HEK293T (cell line): ENCODE measurements around the gene ANP32B.
"Not testable (repeated sequence)": the region's sequence is repeated elsewhere in the genome, so short reads cannot be mapped to it uniquely, and the experiment has no call there.

Source experiments
- CTCF ChIA-PET: fragments of 350-600 bp; formaldehyde crosslinking; extraction: SDS; loops from one replicate; lab custom pipeline; 2021; ENCODE audit warnings: antibody characterized with exemption, inconsistent platforms; lab: Yijun Ruan, JAX
- POLR2A ChIA-PET: fragments of 350-600 bp; formaldehyde crosslinking; extraction: SDS; loops from one replicate; lab custom pipeline; 2020; ENCODE audit warnings: antibody characterized with exemption, inconsistent platforms; lab: Yijun Ruan, JAX
- DNase-seq: peaks from one replicate; pipeline ENCODE4 v3.0.0; 2012; ENCODE audit warnings: mixed read lengths; ENCODE audit errors: extremely low spot score
- ARNT ChIP-seq: fragments of 450-650 bp; IDR thresholded peaks from 2 replicates; pipeline ENCODE4 v1.6.1; 2017; ENCODE audit warnings: mild to moderate bottlenecking
- BHLHE40 ChIP-seq: fragments of 450-650 bp; IDR thresholded peaks from 2 replicates; pipeline ENCODE4 v1.6.1; 2016; ENCODE audit warnings: mild to moderate bottlenecking, moderate library complexity, borderline replicate concordance
- CTBP1 ChIP-seq: fragments of 450-650 bp; IDR thresholded peaks from 2 replicates; pipeline ENCODE4 v1.6.1; 2016; ENCODE audit warnings: borderline replicate concordance
- ELF4 ChIP-seq: fragments of 450-650 bp; IDR thresholded peaks from 2 replicates; pipeline ENCODE4 v1.6.1; 2017; ENCODE audit warnings: antibody characterized with exemption
- FOXA1 ChIP-seq: fragments of 450-650 bp; IDR thresholded peaks from 2 replicates; pipeline ENCODE4 v1.6.1; 2016; ENCODE audit warnings: mild to moderate bottlenecking
- FOXK2 ChIP-seq: fragments of 450-650 bp; IDR thresholded peaks from 2 replicates; pipeline ENCODE4 v1.6.1; 2016; ENCODE audit warnings: mild to moderate bottlenecking
- FOXM1 ChIP-seq: fragments of 450-650 bp; IDR thresholded peaks from 2 replicates; pipeline ENCODE4 v1.6.1; 2017; ENCODE audit warnings: mild to moderate bottlenecking, borderline replicate concordance
- HDGF ChIP-seq: fragments of 450-650 bp; IDR thresholded peaks from 2 replicates; pipeline ENCODE4 v1.6.1; 2017; ENCODE audit warnings: antibody characterized with exemption, borderline replicate concordance
- L3MBTL2 ChIP-seq: fragments of 450-650 bp; conservative IDR thresholded peaks from 2 replicates; pipeline ENCODE4 v1.6.1; 2016; ENCODE audit warnings: mild to moderate bottlenecking
- LEF1 ChIP-seq: fragments of 450-650 bp; IDR thresholded peaks from 2 replicates; pipeline ENCODE4 v1.6.1; 2017; ENCODE audit warnings: mild to moderate bottlenecking, borderline replicate concordance
- NFRKB ChIP-seq: fragments of 450-650 bp; IDR thresholded peaks from 2 replicates; pipeline ENCODE4 v1.6.1; 2016; ENCODE audit warnings: mild to moderate bottlenecking, moderate library complexity
- SP1 ChIP-seq: fragments of 450-650 bp; IDR thresholded peaks from 2 replicates; pipeline ENCODE4 v1.6.1; 2017
- SUZ12 ChIP-seq: fragments of 450-650 bp; IDR thresholded peaks from 2 replicates; pipeline ENCODE4 v1.6.1; 2016; ENCODE audit warnings: mild to moderate bottlenecking
- TARDBP ChIP-seq: fragments of 450-650 bp; IDR thresholded peaks from 2 replicates; pipeline ENCODE4 v1.6.1; 2016
- ZNF384 ChIP-seq: fragments of 450-650 bp; IDR thresholded peaks from 2 replicates; pipeline ENCODE4 v1.6.1; 2016
- TF ChIP-seq, protein P1 (sequence below): fragments of 450-650 bp; IDR thresholded peaks from 2 replicates; pipeline ENCODE4 v1.6.1; 2016

Gene ANP32B

DNA sequence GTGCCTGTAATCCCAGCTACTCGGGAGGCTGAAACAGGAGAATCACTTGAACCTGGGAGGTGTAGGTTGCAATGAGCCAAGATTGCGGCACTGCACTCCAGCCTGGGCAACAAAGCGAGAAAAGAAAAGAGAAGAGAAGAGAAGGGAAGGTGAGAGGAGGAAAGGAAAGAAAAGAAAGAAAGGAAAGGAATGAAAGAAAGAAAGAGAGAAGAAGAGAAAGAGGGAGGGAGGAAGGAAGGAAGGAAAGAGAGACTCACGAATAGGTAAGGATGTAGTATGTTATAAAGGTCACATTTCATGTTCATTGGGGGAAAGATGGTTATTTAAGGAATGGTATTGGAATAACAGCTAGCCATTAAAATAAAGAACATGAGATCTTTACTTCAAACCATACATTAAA, 10.4 kb upstream of the ANP32B start:
- CTCF ChIA-PET, result no interaction called here
- TF ChIP-seq CTBP1 (no peak), SUZ12 (no peak), FOXK2 (no peak), ZNF384 (no peak), L3MBTL2 (no peak), SP1 (no peak), LEF1 (no peak), ELF4 (no peak)
- TF ChIP-seq, protein P1, sequence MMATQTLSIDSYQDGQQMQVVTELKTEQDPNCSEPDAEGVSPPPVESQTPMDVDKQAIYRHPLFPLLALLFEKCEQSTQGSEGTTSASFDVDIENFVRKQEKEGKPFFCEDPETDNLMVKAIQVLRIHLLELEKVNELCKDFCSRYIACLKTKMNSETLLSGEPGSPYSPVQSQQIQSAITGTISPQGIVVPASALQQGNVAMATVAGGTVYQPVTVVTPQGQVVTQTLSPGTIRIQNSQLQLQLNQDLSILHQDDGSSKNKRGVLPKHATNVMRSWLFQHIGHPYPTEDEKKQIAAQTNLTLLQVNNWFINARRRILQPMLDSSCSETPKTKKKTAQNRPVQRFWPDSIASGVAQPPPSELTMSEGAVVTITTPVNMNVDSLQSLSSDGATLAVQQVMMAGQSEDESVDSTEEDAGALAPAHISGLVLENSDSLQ, result no peak
- POLR2A ChIA-PET, result interaction anchor here (1.9 kb wide), 1 partner anchor 9 kb away, joined by 8 read pairs; no protein-coding TSS in a partner anchor
- DNase-seq, result no peak

DNA sequence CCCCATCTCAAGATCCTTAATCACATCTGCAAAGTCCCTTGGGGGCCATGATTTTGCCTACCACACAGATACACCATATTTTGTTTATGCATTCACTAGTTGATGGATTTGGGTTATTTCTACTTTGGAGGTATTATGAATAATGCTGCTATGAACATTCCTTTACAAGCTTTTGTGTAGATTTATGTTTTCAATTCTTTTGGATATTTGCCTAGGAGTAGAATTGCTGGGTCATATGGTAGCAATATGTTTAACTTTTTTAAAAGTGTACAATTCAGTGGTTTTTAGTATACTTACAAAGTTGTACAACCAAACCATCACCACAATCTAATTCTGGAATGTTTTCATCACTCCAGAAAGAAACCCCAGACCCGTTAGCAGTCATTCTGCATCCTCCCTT, 7.8 kb upstream of the ANP32B start:
- DNase-seq, result no peak
- ChIA-PET POLR2A (no interaction called here), CTCF (no interaction called here)
- TF ChIP-seq FOXM1, result no peak
- TF ChIP-seq, protein P1, result no peak
- no peak for TF ChIP-seq LEF1
- TF ChIP-seq BHLHE40, result no peak
- no peak for TF ChIP-seq TARDBP
- TF ChIP-seq ARNT, result no peak
- no peak for TF ChIP-seq SUZ12
- TF ChIP-seq FOXK2, result no peak

DNA sequence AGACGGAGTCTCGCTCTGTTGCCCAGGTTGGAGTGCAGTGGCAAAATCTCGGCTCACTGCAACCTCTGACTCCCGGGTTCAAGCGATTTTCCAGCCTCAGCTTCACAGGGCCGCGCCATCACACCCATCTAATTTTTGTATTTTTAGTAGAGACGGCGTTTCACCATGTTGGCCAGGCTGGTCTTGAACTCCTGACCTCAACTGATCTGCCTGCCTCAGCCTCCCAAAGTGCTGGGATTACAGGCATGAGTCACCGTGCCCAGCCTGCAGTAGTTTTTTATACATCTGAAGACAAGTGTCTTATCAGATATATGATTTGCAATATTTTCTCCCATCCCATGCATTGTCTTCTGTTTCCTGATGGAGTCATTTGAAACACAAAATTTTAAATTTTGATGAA, 6.5 kb upstream of the ANP32B start:
- CTCF ChIA-PET, DNase-seq, POLR2A ChIA-PET: not testable (repeated sequence)

DNA sequence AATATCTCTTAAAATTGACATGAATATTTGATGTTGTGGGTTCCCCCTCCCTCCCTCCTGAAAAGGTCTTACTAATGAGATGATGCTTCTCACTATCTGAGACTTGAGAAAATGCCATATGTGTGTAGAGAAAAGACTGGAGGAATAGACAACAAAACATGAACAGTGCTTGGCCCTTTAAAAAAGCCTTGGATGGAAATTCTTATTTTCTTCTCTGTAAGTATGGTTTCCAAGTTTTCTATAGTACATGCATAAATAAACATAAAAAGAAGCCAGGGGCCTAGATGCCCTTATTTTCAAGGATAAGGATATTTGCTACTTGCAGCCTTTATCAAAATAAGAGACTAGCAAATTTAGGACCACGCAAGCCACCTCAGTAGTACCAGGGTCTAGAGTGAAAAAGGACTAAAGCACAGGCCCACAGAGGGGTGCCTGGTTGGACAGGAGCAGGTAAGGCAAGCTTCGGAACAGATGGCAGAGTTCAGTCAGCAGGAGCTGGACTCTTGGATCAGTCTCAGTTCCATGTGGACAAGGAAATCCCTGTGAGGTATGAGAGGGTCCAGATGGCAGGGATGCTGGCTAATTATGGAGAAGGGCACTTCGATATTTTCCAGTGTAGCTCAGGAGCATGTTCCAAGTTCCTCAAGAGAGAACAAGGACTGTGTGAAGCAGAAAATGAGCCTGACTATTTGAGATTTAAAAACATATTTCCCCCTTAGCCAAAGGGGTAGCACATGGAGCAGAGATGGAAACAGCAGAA, 4.6 kb upstream of the ANP32B start:
- ChIA-PET CTCF (no interaction called here), POLR2A (no interaction called here)
- no peak for TF ChIP-seq CTBP1
- TF ChIP-seq FOXK2, result no peak
- TF ChIP-seq FOXM1, result no peak
- no peak for TF ChIP-seq ARNT
- TF ChIP-seq, protein P1, result no peak
- no peak for TF ChIP-seq BHLHE40
- no peak for TF ChIP-seq SP1
- TF ChIP-seq HDGF, result no peak
- DNase-seq, result no peak

DNA sequence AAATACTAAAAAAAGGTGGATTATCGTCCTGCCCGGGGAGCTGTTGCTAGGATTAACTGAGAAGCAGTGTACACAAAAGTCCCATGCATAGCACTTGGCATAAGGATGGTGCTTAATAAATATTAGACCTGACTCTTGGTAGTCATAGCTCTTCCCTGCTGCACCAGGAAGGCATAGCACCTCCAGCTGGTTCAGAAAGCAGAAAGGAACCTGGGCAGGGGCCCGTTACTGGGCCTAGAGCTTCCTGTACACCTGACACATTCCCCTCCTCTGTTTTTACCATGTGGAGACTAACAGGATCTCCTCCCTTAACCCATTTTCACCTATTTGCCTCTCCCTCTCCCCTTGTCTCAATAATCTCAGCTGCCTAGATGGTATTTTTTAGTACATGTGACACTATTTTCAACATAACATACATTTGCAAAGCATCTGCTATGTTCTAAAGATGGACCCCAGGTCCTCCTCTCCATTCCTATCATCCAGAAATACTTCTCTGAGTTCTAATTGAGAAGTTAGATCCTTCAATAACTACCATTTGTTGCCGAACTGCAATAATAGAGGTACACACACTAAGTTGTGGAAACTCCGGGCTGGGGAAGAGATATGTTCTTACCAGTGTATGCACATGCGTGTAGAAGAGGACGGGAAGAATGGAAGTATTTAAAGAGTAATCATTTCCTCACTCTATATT, 3.2 kb upstream of the ANP32B start:
- TF ChIP-seq ARNT (no peak), CTBP1 (no peak), LEF1 (no peak), HDGF (no peak), ZNF384 (no peak), TARDBP (no peak), FOXA1 (no peak), SP1 (no peak), FOXK2 (no peak), BHLHE40 (no peak), ELF4 (no peak), L3MBTL2 (no peak), FOXM1 (no peak), NFRKB (no peak), SUZ12 (no peak)
- TF ChIP-seq, protein P1, result no peak
- POLR2A ChIA-PET, result no interaction called here
- CTCF ChIA-PET, result interaction anchor here (1.0 kb wide), 1 partner anchor 18 kb away, joined by 3 read pairs; no protein-coding TSS in a partner anchor
- no peak for DNase-seq

DNA sequence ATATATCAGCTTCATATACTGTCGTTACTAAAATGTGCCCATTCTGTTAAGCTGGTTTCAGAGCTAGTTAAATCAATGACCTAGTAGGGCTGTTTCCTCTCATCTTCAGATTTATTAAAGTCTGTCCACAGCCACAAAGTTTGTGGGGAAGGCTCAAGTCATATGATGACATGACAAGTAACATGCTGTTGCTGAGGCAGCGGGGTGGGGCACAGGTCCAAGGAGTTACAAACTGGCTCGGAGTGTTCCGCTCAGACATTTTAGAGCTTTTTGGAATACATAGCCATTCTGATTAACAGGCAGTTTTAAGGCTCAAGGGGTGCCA, 2.7 kb upstream of the ANP32B start:
- CTCF ChIA-PET, result interaction anchor here (1.0 kb wide), 1 partner anchor 17 kb away, joined by 3 read pairs; no protein-coding TSS in a partner anchor
- TF ChIP-seq NFRKB, result no peak
- DNase-seq, result no peak
- POLR2A ChIA-PET, result no interaction called here
